Measurements from ENCODE around the gene CCDC187.
A peak's percentile ranks its signal among the peaks of the same experiment; 100 is the strongest.

The CCDC187 gene

GRCh38 chr9:136286987-136287379 lies 16.9 kb downstream of the CCDC187 start:
- DNase-seq (ENCODE audit: low read depth): no peak
- H3K4me3 ChIP-seq (ENCODE audit: low read length): no peak overlapping the region
- no peak for TF ChIP-seq CTCF (conservative IDR thresholded peaks at IDR 0.05; ENCODE audit: low read depth, low read length)

- no peak for DNase-seq (ENCODE audit: low read depth)
- H3K4me3 ChIP-seq (ENCODE audit: low read length): no peak overlapping the region
- TF ChIP-seq CTCF (conservative IDR thresholded peaks at IDR 0.05; ENCODE audit: low read depth, low read length): no peak
These were observed 17.4 kb downstream of the CCDC187 start for GRCh38 chr9:136286359-136286986.

- DNase-seq (ENCODE audit: low read depth): no peak
- no peak overlapping the region for H3K4me3 ChIP-seq (ENCODE audit: low read length)
- TF ChIP-seq CTCF (conservative IDR thresholded peaks at IDR 0.05; ENCODE audit: low read depth, low read length): no peak
These were observed 18.2 kb downstream of the CCDC187 start for GRCh38 chr9:136285501-136286358.

- no peak for DNase-seq (ENCODE audit: low read depth)
- no peak overlapping the region for H3K4me3 ChIP-seq (ENCODE audit: low read length)
- TF ChIP-seq CTCF (conservative IDR thresholded peaks at IDR 0.05; ENCODE audit: low read depth, low read length): no peak
These were observed 18.9 kb downstream of the CCDC187 start for GRCh38 chr9:136284951-136285350.

GRCh38 chr9:136284311-136284710 lies 19.6 kb downstream of the CCDC187 start:
- DNase-seq (ENCODE audit: low read depth): no peak
- TF ChIP-seq CTCF (conservative IDR thresholded peaks at IDR 0.05; ENCODE audit: low read depth, low read length): no peak
- no peak overlapping the region for H3K4me3 ChIP-seq (ENCODE audit: low read length)

GRCh38 chr9:136283291-136284235 lies 20.3 kb downstream of the CCDC187 start:
- DNase-seq (ENCODE audit: low read depth): no peak
- peak overlapping the region; percentile 23 for H3K4me3 ChIP-seq (ENCODE audit: low read length)
- TF ChIP-seq CTCF (conservative IDR thresholded peaks at IDR 0.05; ENCODE audit: low read depth, low read length): peak; percentile 83

Data from retinal pigment epithelial cell (primary cell).